Measurements from ENCODE around the gene NPFFR1. TPM values are rescaled to one million over a fixed set of nuclear protein-coding genes. Genes with fewer than 3 reads are reported as not detected.
A peak's percentile ranks its signal among the peaks of the same experiment; 100 is the strongest.

The NPFFR1 gene
- total and polyA plus RNA-seq, 8 donors: under 0.01 to 0.45 (median 0.05) TPM; not detected in 5

DNA sequence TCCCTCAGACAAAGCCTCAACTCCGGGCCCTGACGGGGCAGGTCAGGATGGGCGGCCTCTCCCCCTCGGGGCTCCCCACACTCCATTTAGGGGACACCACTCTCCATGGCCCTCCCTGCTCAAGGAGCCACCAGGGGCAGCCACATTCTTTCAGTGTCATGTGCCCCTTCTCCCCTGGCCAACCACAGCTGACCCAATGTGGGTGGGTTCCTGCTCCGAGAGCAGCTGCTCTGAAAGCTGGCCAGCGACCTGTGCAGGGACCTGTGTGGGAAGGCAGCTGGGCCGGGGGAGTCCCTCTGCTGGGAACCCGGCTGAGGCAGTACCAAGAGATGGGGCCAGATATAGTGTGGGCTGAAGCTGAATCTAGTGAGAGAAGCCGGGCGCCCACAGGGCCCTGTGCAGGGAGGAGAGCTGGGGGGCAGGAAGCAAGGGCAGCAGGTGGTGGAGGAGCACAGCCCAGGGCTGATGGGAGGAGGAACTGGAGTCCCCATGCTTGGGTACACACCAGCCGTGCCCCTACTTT, 40.6 kb upstream of the NPFFR1 start:
- intact Hi-C loops (cut with DNase I; ENCODE audit: low total_unique reads): no loop called here
- Histone ChIP-seq H3K27ac (peak overlapping the region in 1 of 5 donors; percentile 2), H3K4me3 (no peak overlapping the region), H3K36me3 (peaks cover 0 to 23% (median 2%) of the 10 kb centered on the region in 4 donors), H3K4me1 (peaks cover 0 to 10% (median 7%) of the 10 kb centered on the region in 4 donors), H3K27me3 (no peaks in the 10 kb centered on the region), H3K9me3 (no peaks in the 10 kb centered on the region)
- WGBS, 5 donors: 63 to 76% (median 66%) methylated on average over 9 to 11 of the region's 11 CpGs
- peak in 1 of 2 donors; percentile 36 for DNase-seq
- no peak for TF ChIP-seq EP300 (IDR thresholded peaks at IDR 0.05)
- no peak for TF ChIP-seq POLR2A (IDR thresholded peaks at IDR 0.05)
- no peak for TF ChIP-seq POLR2AphosphoS5 (IDR thresholded peaks at IDR 0.05)
- TF ChIP-seq, protein P1, sequence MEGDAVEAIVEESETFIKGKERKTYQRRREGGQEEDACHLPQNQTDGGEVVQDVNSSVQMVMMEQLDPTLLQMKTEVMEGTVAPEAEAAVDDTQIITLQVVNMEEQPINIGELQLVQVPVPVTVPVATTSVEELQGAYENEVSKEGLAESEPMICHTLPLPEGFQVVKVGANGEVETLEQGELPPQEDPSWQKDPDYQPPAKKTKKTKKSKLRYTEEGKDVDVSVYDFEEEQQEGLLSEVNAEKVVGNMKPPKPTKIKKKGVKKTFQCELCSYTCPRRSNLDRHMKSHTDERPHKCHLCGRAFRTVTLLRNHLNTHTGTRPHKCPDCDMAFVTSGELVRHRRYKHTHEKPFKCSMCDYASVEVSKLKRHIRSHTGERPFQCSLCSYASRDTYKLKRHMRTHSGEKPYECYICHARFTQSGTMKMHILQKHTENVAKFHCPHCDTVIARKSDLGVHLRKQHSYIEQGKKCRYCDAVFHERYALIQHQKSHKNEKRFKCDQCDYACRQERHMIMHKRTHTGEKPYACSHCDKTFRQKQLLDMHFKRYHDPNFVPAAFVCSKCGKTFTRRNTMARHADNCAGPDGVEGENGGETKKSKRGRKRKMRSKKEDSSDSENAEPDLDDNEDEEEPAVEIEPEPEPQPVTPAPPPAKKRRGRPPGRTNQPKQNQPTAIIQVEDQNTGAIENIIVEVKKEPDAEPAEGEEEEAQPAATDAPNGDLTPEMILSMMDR (IDR thresholded peaks at IDR 0.05): no peak

DNA sequence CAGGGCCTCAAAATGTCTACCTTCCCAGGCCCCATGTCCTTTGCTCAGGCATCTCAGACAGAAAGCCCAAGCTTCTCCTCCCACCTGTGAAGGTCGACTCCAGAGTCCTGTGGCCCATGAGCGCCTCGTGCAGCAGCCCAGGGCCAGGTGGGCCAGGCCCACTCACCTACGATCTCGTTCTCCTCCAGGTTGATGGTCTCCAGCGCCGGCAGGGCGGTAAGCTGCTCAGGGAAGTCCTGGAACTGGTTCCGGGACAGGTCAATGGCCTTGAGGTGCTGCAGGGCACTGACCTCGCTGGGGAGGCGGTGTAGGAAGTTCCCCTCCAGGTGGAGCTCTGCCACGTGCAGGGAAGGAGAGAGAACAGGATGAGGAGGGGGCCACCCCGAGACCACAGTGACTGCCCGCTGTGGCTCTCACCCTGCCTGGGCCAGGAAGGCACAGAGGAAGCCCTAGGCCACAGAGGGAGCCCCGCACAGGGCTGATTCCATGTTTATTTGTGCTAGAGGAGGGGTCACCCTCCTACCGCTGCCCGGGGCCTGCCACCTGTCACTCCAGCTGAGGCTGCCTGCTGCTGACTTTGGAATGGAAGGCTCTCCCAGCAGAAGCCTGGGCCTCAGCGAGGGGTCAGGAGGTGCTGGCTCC, 40.0 kb upstream of the NPFFR1 start:
- no peak for DNase-seq
- H3K9me3 ChIP-seq: no peaks in the 10 kb centered on the region
- TF ChIP-seq POLR2AphosphoS5 (IDR thresholded peaks at IDR 0.05) (no peak), POLR2A (IDR thresholded peaks at IDR 0.05) (no peak), EP300 (IDR thresholded peaks at IDR 0.05) (no peak)
- TF ChIP-seq, protein P1 (IDR thresholded peaks at IDR 0.05): no peak
- H3K4me1 ChIP-seq: peaks cover 0 to 10% (median 7%) of the 10 kb centered on the region in 4 donors
- intact Hi-C loops (cut with DNase I; ENCODE audit: low total_unique reads): no loop called here
- peak overlapping the region in 2 of 5 donors; percentile 2 to 9 for H3K27ac ChIP-seq
- H3K27me3 ChIP-seq: no peaks in the 10 kb centered on the region
- peaks cover 0 to 23% (median 2%) of the 10 kb centered on the region in 4 donors for H3K36me3 ChIP-seq
- H3K4me3 ChIP-seq: no peak overlapping the region
- WGBS, 5 donors: 68 to 84% (median 80%) methylated on average over 15 to 18 of the region's 18 CpGs

DNA sequence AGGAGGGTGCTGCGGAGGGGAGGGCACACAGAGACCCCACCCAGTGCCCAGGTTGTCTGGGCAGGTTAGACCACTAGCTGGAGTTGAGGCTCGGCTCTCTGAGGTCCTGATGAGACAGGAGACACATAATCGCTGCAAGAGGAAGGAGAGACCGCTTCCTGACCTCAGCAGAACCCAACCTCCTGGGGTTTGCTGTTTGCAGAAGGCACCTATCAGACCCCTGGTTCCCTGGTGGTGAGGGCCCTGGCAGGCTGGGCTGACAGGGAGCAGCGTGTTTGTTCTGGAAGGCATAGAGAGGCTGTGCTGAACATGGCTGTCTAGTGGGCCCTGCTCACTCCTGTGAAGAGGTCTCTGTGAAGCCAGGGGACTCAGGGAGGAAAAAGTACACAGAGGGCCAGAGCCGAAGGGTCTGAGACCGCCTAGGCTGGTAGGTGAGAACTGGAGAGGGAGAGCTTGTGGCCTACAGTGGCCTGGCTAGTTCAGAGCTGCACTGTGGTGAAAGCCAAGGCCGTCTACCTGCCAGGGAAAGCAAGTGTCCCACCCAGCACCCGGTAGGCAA, 39.4 kb upstream of the NPFFR1 start:
- WGBS, 5 donors: 78 to 88% (median 83%) methylated on average over 9 of the region's 9 CpGs
- Histone ChIP-seq H3K9me3 (no peaks in the 10 kb centered on the region), H3K4me3 (no peak overlapping the region), H3K27me3 (no peaks in the 10 kb centered on the region), H3K27ac (no peak overlapping the region), H3K4me1 (peaks cover 0 to 10% (median 7%) of the 10 kb centered on the region in 4 donors), H3K36me3 (peaks cover 0 to 23% (median 2%) of the 10 kb centered on the region in 4 donors)
- peak in 1 of 2 donors; percentile 25 for DNase-seq
- TF ChIP-seq POLR2AphosphoS5 (IDR thresholded peaks at IDR 0.05) (no peak), EP300 (IDR thresholded peaks at IDR 0.05) (no peak), POLR2A (IDR thresholded peaks at IDR 0.05) (no peak)
- TF ChIP-seq, protein P1 (IDR thresholded peaks at IDR 0.05): no peak
- intact Hi-C loops (cut with DNase I; ENCODE audit: low total_unique reads): no loop called here

DNA sequence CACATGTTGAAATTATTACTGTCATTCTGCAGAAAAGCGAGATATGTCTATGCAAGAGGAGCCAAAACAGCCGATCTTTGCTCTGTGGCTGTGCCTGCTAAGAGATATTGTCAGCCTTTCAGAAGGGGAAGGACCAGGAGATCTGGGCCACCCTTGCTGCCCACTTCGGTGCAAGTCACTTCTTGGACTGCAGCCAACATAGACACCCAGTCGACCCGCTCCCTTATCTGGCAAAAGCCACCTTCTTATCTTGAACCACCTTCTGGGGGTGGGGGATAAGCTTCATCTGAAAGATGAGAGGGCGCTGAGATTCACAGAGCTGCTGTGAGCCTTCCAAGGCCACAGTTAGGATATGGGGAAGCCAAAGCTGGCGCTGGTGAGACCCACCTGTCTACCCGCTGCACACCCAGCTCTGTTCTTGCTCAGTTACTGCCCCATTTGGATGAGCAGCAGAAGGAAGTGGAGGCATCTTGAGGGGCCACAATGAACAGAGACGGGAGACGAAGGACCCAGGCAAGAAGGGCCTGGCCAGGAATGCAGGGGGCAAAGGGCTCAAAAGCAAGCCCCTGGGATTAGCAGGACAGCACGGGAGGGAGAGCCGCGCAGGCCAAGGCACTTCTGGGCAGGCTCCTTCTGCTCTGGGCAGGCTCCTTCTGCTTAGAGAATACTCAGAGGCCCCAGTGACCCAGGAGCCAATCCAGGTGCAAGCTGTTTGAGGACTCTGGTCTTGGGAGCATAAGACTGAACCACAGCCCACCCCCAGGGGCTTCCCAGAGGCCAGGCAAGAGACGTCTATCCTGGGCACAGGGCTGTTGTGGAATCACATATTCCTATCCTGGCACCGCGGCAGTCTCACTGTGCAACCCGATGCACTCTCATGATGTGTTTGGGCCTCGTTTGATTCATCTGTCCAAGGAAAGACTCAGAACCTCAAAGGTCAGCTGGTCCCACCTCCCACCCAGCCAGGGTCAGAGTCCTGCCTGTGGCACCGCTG, 38.4 kb upstream of the NPFFR1 start:
- Histone ChIP-seq H3K27me3 (no peaks in the 10 kb centered on the region), H3K36me3 (peaks cover 0 to 23% (median 2%) of the 10 kb centered on the region in 4 donors), H3K9me3 (no peaks in the 10 kb centered on the region), H3K27ac (no peak overlapping the region), H3K4me3 (no peak overlapping the region), H3K4me1 (peaks cover 0 to 10% (median 7%) of the 10 kb centered on the region in 4 donors)
- TF ChIP-seq, protein P1 (IDR thresholded peaks at IDR 0.05): no peak
- TF ChIP-seq POLR2AphosphoS5 (IDR thresholded peaks at IDR 0.05) (no peak), POLR2A (IDR thresholded peaks at IDR 0.05) (no peak)
- WGBS, 5 donors: 83 to 88% (median 84%) methylated on average over 15 to 19 of the region's 19 CpGs
- no peak for DNase-seq
- intact Hi-C loops (cut with DNase I; ENCODE audit: low total_unique reads): no loop called here
